Kidney (tissue), 14 donors: Measurements from ENCODE around the gene INTS2. TPM values are rescaled to one million over a fixed set of nuclear protein-coding genes. Genes with fewer than 3 reads are reported as not detected.
"Not testable (repeated sequence)": the region's sequence is repeated elsewhere in the genome, so short reads cannot be mapped to it uniquely, and the experiment has no call there.

Source experiments
- DNase-seq, 5 donors: peaks; one replicate each; pipeline ENCODE4 v3.0.0-alpha.2; 2013 to 2020
- FAIRE-seq: peaks from 2 replicates; lab custom pipeline; 2012; peaks lifted over from hg19 to GRCh38; lab: Jason Lieb, UNC
- H3K27ac ChIP-seq, 2 donors: one replicate each; pipeline ENCODE4 v1.7.0; 2013; ENCODE audit warnings: low read depth in 2 of 2, low read length in 2 of 2, inconsistent platforms in 1 of 2
- H3K27me3 ChIP-seq: one replicate; pipeline ENCODE4 v1.7.1; 2013; ENCODE audit warnings: low read length, inconsistent platforms; ENCODE audit not compliant: control insufficient read depth, insufficient read depth
- H3K36me3 ChIP-seq, 3 donors: one replicate each; pipeline versions ENCODE4 v1.7.0 to v1.7.1; 2013; ENCODE audit warnings: low read length in 3 of 3, control low read depth in 1 of 3, inconsistent platforms in 1 of 3; ENCODE audit not compliant: insufficient read depth in 3 of 3, control insufficient read depth in 2 of 3
- H3K4me1 ChIP-seq, 3 donors: one replicate each; pipeline versions ENCODE4 v1.7.0 to v1.7.1; 2013; ENCODE audit warnings: low read length in 3 of 3, inconsistent platforms in 1 of 3, low read depth in 1 of 3; ENCODE audit not compliant: control insufficient read depth in 2 of 3, insufficient read depth in 2 of 3
- H3K4me3 ChIP-seq, 3 donors: one replicate each; pipeline versions ENCODE4 v1.7.0 to v1.8.1; 2013; ENCODE audit warnings: low read length in 3 of 3, control low read depth in 1 of 3, inconsistent platforms in 1 of 3
- H3K9ac ChIP-seq, 3 donors: one replicate each; pipeline versions ENCODE4 v1.7.0 to v1.7.1; 2013; ENCODE audit warnings: low read length in 3 of 3, control low read depth in 1 of 3, inconsistent platforms in 1 of 3
- H3K9me3 ChIP-seq, 3 donors: one replicate each; pipeline versions ENCODE4 v1.7.0 to v1.7.1; 2013; ENCODE audit warnings: low read length in 3 of 3, control low read depth in 1 of 3, inconsistent platforms in 1 of 3; ENCODE audit not compliant: control insufficient read depth in 2 of 3, insufficient read depth in 1 of 3
- CTCF ChIP-seq: IDR thresholded peaks from 3 replicates; pipeline ENCODE4 v1.5.1; 2012; ENCODE audit warnings: mild to moderate bottlenecking, moderate library complexity, borderline replicate concordance; ENCODE audit not compliant: insufficient read depth; ENCODE audit errors: extremely low read depth
- intact Hi-C: fragments of 100-400 bp; cut with DNase I; formaldehyde crosslinking; loops from one replicate; pipeline ENCODE4 v1.11.1; 2022
- polyA plus RNA-seq: library from polyadenylated mRNA; stranded (reverse); fragments of 350-450 nt; fragmentation: Illumina TruSeq; extraction: RNeasy Lipid Tissue Mini Kit (QIAGEN cat#74804); gene quantifications from one replicate; pipeline ENCODE4 v1.2.3, GENCODE V29; 2014; ENCODE audit warnings: low read depth, low replicate concordance; ENCODE audit not compliant: insufficient read depth
- total RNA-seq: library from RNA; stranded (reverse); fragmentation: NEBNext Ultra II Directional; extraction: Animal tissue kit (Norgen Biotek cat#: 25700); gene quantifications from one replicate; pipeline ENCODE4 v1.2.1, GENCODE V29; 2021
- donor health status: control.
- donor health status: control.
- donor health status: control.
- donor health status: control.
- donor health status: control.
- donor health status: DM: yes; HTN: yes; CAD: no.
- donor health status: Normal renal cell carcinoma (clear cell type).

The INTS2 gene
- total and polyA plus RNA-seq, 2 donors from 2014 or later, result 2.2 to 13.4 TPM

GRCh38 chr17:61926826-61927207 is 965 bp downstream of the INTS2 start:
- Histone ChIP-seq H3K4me3 (peak overlapping the region; percentile 82 to 97 (median 91)), H3K4me1 (peaks cover 0 to 11% (median 8%) of the 10 kb centered on the region in 3 donors), H3K9me3 (no peaks in the 10 kb centered on the region), H3K36me3 (peaks cover 0 to 12% (median 4%) of the 10 kb centered on the region in 3 donors), H3K27me3 (no peaks in the 10 kb centered on the region), H3K9ac (peak overlapping the region; percentile 55 to 91 (median 89)), H3K27ac (no peak overlapping the region)
- no peak for TF ChIP-seq CTCF
- intact Hi-C loops, result no loop called here
- FAIRE-seq, result no peak
- no peak for DNase-seq

GRCh38 chr17:61915162-61915561 is 12.6 kb downstream of the INTS2 start:
- intact Hi-C loops, H3K27me3 ChIP-seq, H3K4me3 ChIP-seq, H3K9ac ChIP-seq, H3K27ac ChIP-seq, FAIRE-seq, DNase-seq, H3K36me3 ChIP-seq, H3K4me1 ChIP-seq, H3K9me3 ChIP-seq: not testable (repeated sequence)

- intact Hi-C loops, result no loop called here
- Histone ChIP-seq H3K36me3 (peaks cover 13 to 18% (median 14%) of the 10 kb centered on the region in 3 donors), H3K27me3 (no peaks in the 10 kb centered on the region), H3K9ac (no peak overlapping the region), H3K4me3 (no peak overlapping the region), H3K4me1 (no peaks in the 10 kb centered on the region), H3K9me3 (no peaks in the 10 kb centered on the region), H3K27ac (no peak overlapping the region)
- no peak for TF ChIP-seq CTCF
- FAIRE-seq (no peak), DNase-seq (no peak)
These were observed 19.3 kb downstream of the INTS2 start for GRCh38 chr17:61908292-61909037.

GRCh38 chr17:61907361-61907760 is 20.4 kb downstream of the INTS2 start:
- no peak for FAIRE-seq
- intact Hi-C loops, result no loop called here
- H3K36me3 ChIP-seq, result peaks cover 13 to 18% (median 14%) of the 10 kb centered on the region in 3 donors

More at GRCh38 chr17:61907361-61907760, 20.4 kb downstream of the INTS2 start:
- no peak overlapping the region for H3K27ac ChIP-seq
- TF ChIP-seq CTCF, result no peak
- no peak overlapping the region for H3K9ac ChIP-seq
- no peaks in the 10 kb centered on the region for H3K9me3 ChIP-seq
- H3K27me3 ChIP-seq, result no peaks in the 10 kb centered on the region
- no peak overlapping the region for H3K4me3 ChIP-seq
- DNase-seq, result no peak
- no peaks in the 10 kb centered on the region for H3K4me1 ChIP-seq
